ENCODE results near the gene KHDRBS2. TPM values are rescaled to one million over a fixed set of nuclear protein-coding genes. Genes with fewer than 3 reads are reported as not detected.

Gene KHDRBS2
- total RNA-seq, 4 donors from 2014 or later: 5.2 to 19.2 (median 16.6) TPM

- 89 to 92% methylated on average over 9 of the region's 9 CpGs for WGBS, 2 donors
- Histone ChIP-seq H3K4me1 (no peaks in the 10 kb centered on the region), H3K27me3 (no peaks in the 10 kb centered on the region), H3K36me3 (no peaks in the 10 kb centered on the region), H3K4me3 (replicated peaks in 1 of 3) (no peak overlapping the region), H3K27ac (no peak overlapping the region), H3K9me3 (no peaks in the 10 kb centered on the region)
- DNase-seq: no peak
- TF ChIP-seq, protein P1, sequence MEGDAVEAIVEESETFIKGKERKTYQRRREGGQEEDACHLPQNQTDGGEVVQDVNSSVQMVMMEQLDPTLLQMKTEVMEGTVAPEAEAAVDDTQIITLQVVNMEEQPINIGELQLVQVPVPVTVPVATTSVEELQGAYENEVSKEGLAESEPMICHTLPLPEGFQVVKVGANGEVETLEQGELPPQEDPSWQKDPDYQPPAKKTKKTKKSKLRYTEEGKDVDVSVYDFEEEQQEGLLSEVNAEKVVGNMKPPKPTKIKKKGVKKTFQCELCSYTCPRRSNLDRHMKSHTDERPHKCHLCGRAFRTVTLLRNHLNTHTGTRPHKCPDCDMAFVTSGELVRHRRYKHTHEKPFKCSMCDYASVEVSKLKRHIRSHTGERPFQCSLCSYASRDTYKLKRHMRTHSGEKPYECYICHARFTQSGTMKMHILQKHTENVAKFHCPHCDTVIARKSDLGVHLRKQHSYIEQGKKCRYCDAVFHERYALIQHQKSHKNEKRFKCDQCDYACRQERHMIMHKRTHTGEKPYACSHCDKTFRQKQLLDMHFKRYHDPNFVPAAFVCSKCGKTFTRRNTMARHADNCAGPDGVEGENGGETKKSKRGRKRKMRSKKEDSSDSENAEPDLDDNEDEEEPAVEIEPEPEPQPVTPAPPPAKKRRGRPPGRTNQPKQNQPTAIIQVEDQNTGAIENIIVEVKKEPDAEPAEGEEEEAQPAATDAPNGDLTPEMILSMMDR (IDR thresholded peaks at IDR 0.05): no peak
- no peak for TF ChIP-seq POLR2A (IDR thresholded peaks at IDR 0.05)
- intact Hi-C loops (cut with DNase I): no loop called here
Measured at GRCh38 chr6:61894536-61894935, 391.5 kb downstream of the KHDRBS2 start.

- intact Hi-C loops (cut with DNase I): no loop called here
- no peak overlapping the region for H3K4me3 ChIP-seq (replicated peaks in 1 of 3)
- H3K27ac ChIP-seq: no peak overlapping the region
- TF ChIP-seq, protein P1 (IDR thresholded peaks at IDR 0.05): no peak
- TF ChIP-seq POLR2A (IDR thresholded peaks at IDR 0.05): no peak
- H3K4me1 ChIP-seq: no peaks in the 10 kb centered on the region
- no peaks in the 10 kb centered on the region for H3K27me3 ChIP-seq
- H3K9me3 ChIP-seq: no peaks in the 10 kb centered on the region
- DNase-seq: no peak
- WGBS, 2 donors: 72 to 80% methylated on average over 1 of the region's 1 CpG
- no peaks in the 10 kb centered on the region for H3K36me3 ChIP-seq
Measured at GRCh38 chr6:61887423-61887822, 398.6 kb downstream of the KHDRBS2 start.

GRCh38 chr6:61886608-61887259 lies 399.3 kb downstream of the KHDRBS2 start:
- H3K4me3 ChIP-seq (replicated peaks in 1 of 3): no peak overlapping the region
- no peak overlapping the region for H3K27ac ChIP-seq
- WGBS, 2 donors: 88 to 89% methylated on average over 1 of the region's 1 CpG
- H3K36me3 ChIP-seq: no peaks in the 10 kb centered on the region
- H3K4me1 ChIP-seq: no peaks in the 10 kb centered on the region
- intact Hi-C loops (cut with DNase I): no loop called here
- no peaks in the 10 kb centered on the region for H3K27me3 ChIP-seq
- TF ChIP-seq POLR2A (IDR thresholded peaks at IDR 0.05): no peak
- TF ChIP-seq, protein P1 (IDR thresholded peaks at IDR 0.05): no peak
- no peak for DNase-seq
- H3K9me3 ChIP-seq: no peaks in the 10 kb centered on the region

DNA sequence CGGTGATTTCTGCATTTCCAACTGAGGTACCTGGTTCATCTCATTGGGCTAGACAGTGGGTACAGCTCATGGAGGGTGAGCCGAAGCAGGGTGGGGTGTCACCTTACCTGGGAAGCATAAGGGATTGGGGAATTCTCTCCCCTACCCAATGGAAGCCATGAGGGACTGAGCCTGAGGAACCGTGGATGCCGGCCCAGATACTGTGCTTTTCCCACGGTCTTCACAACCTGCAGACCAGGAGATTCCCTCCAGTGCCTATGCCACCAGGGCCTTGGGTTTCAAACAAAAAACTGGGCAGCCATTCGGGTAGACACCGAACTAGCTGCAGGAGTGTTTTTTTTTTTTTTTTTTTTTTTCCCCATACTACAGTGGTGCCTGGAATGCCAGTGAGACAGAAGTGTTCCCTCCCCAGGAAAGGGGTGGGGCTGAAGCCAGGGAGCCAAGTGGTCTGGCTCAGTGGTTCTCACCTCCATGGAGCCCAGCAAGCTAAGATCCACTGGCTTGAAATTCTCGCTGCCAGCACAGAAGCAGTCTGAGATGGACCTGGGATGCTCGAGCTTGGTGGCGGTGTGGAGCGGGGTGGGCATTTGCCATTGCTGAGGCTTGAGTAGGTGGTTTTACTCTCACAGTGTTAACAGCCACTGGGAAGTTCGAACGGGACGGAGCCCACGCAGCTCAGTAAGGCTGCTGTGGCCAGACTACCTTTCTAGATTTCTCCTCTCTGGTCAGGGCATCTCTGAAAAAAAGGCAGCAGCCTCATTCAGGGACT lies 416.2 kb downstream of the KHDRBS2 start:
- Histone ChIP-seq H3K9me3 (no peaks in the 10 kb centered on the region), H3K36me3 (no peaks in the 10 kb centered on the region), H3K27me3 (no peaks in the 10 kb centered on the region), H3K4me3 (replicated peaks in 1 of 3) (no peak overlapping the region), H3K27ac (no peak overlapping the region), H3K4me1 (no peaks in the 10 kb centered on the region)
- 94 to 96% methylated on average over 15 of the region's 15 CpGs for WGBS, 2 donors
- TF ChIP-seq, protein P1 (IDR thresholded peaks at IDR 0.05): no peak
- no peak for TF ChIP-seq POLR2A (IDR thresholded peaks at IDR 0.05)
- intact Hi-C loops (cut with DNase I): no loop called here
- DNase-seq: no peak

GRCh38 chr6:61868507-61869080 lies 417.4 kb downstream of the KHDRBS2 start:
- Histone ChIP-seq H3K27ac (no peak overlapping the region), H3K4me3 (replicated peaks in 1 of 3) (no peak overlapping the region), H3K36me3 (no peaks in the 10 kb centered on the region), H3K9me3 (no peaks in the 10 kb centered on the region), H3K4me1 (no peaks in the 10 kb centered on the region), H3K27me3 (no peaks in the 10 kb centered on the region)
- TF ChIP-seq POLR2A (IDR thresholded peaks at IDR 0.05): no peak
- intact Hi-C loops (cut with DNase I): no loop called here
- WGBS, 2 donors: 93 to 95% methylated on average over 7 to 8 of the region's 8 CpGs
- DNase-seq: no peak

Measured in thyroid gland (tissue), 4 donors.